PFSK-1 (cell line): Measurements from ENCODE around the gene FBXW11.

Experiments used
- FOXP2 ChIP-seq: optimal IDR thresholded peaks from 2 replicates; pipeline ENCODE3; 2011; ENCODE audit warnings: borderline replicate concordance, control low read depth, inconsistent platforms; ENCODE audit not compliant: insufficient read depth; ENCODE audit errors: extremely low read length, extremely low read depth
- POLR2AphosphoS5 ChIP-seq: IDR thresholded peaks from 2 replicates; pipeline ENCODE4 v1.6.1; 2012; ENCODE audit warnings: low read depth, mild to moderate bottlenecking, control low read depth, low read length, moderate library complexity
- SIN3A ChIP-seq: IDR thresholded peaks from 2 replicates; pipeline ENCODE4 v1.6.1; 2012; ENCODE audit warnings: mild to moderate bottlenecking, low read length, moderate library complexity, borderline replicate concordance; ENCODE audit not compliant: insufficient read depth
- TAF1 ChIP-seq: IDR thresholded peaks from 2 replicates; pipeline ENCODE4 v1.6.1; 2012; ENCODE audit warnings: low read length, control low read depth, borderline replicate concordance; ENCODE audit not compliant: insufficient read depth
- TF ChIP-seq, protein P1 (sequence below), 2 experiments: IDR thresholded peaks; 2 replicates each; pipeline versions ENCODE4 v1.6.1 to v1.8.0; 2011 to 2012; ENCODE audit warnings: low read depth in 2 of 2, low read length in 2 of 2, control low read depth in 1 of 2, inconsistent platforms in 1 of 2, mild to moderate bottlenecking in 1 of 2, moderate library complexity in 1 of 2; ENCODE audit not compliant: insufficient read depth in 1 of 2

- no peak for TF ChIP-seq TAF1
- TF ChIP-seq POLR2AphosphoS5: no peak
- no peak for TF ChIP-seq SIN3A
- TF ChIP-seq, protein P1, sequence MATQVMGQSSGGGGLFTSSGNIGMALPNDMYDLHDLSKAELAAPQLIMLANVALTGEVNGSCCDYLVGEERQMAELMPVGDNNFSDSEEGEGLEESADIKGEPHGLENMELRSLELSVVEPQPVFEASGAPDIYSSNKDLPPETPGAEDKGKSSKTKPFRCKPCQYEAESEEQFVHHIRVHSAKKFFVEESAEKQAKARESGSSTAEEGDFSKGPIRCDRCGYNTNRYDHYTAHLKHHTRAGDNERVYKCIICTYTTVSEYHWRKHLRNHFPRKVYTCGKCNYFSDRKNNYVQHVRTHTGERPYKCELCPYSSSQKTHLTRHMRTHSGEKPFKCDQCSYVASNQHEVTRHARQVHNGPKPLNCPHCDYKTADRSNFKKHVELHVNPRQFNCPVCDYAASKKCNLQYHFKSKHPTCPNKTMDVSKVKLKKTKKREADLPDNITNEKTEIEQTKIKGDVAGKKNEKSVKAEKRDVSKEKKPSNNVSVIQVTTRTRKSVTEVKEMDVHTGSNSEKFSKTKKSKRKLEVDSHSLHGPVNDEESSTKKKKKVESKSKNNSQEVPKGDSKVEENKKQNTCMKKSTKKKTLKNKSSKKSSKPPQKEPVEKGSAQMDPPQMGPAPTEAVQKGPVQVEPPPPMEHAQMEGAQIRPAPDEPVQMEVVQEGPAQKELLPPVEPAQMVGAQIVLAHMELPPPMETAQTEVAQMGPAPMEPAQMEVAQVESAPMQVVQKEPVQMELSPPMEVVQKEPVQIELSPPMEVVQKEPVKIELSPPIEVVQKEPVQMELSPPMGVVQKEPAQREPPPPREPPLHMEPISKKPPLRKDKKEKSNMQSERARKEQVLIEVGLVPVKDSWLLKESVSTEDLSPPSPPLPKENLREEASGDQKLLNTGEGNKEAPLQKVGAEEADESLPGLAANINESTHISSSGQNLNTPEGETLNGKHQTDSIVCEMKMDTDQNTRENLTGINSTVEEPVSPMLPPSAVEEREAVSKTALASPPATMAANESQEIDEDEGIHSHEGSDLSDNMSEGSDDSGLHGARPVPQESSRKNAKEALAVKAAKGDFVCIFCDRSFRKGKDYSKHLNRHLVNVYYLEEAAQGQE (IDR thresholded peaks at IDR 0.05; ENCODE audit: insufficient read depth in 1 of 2, low read depth in 2 of 2, low read length in 2 of 2): no peak
- TF ChIP-seq FOXP2: no peak
Observed at GRCh38 chr5:171821286-171821685, 185.2 kb downstream of the FBXW11 start.
